Skeletal muscle satellite cell (primary cell): Measurements from ENCODE around the gene C18orf63.
"Not testable (repeated sequence)": the region's sequence is repeated elsewhere in the genome, so short reads cannot be mapped to it uniquely, and the experiment has no call there.

Source experiments
- H3K27me3 ChIP-seq: 2 replicates; pipeline ENCODE4 v1.7.0; 2013; ENCODE audit warnings: low read length; ENCODE audit not compliant: control insufficient read depth, insufficient read depth
- H3K36me3 ChIP-seq: 2 replicates; pipeline ENCODE4 v1.7.0; 2013; ENCODE audit warnings: mild to moderate bottlenecking, control low read depth, low read length; ENCODE audit not compliant: insufficient read depth
- H3K4me1 ChIP-seq: 2 replicates; pipeline ENCODE4 v1.7.0; 2013; ENCODE audit warnings: low read length; ENCODE audit not compliant: control insufficient read depth, insufficient read depth
- H3K4me2 ChIP-seq: 2 replicates; pipeline ENCODE4 v1.7.0; 2013; ENCODE audit warnings: mild to moderate bottlenecking, low read length
- H3K4me3 ChIP-seq: 2 replicates; pipeline ENCODE4 v1.7.0; 2013; ENCODE audit warnings: low read length
- H3K9ac ChIP-seq: 2 replicates; pipeline ENCODE4 v1.7.0; 2013; ENCODE audit warnings: mild to moderate bottlenecking, low read depth, low read length, moderate library complexity
- H3K9me3 ChIP-seq: replicated peaks from 2 replicates; pipeline ENCODE4 v1.7.0; 2013; ENCODE audit warnings: mild to moderate bottlenecking, control low read depth, low read length

C18orf63 gene

GRCh38 chr18:74288730-74289129 is 26.9 kb upstream of the C18orf63 start:
- Histone ChIP-seq H3K4me3 (no peak overlapping the region), H3K9ac (no peak overlapping the region), H3K4me2 (peak overlapping the region; percentile 32), H3K4me1 (peaks cover 24% of the 10 kb centered on the region), H3K36me3 (no peaks in the 10 kb centered on the region), H3K27me3 (no peaks in the 10 kb centered on the region), H3K9me3 (no peaks in the 10 kb centered on the region)

DNA sequence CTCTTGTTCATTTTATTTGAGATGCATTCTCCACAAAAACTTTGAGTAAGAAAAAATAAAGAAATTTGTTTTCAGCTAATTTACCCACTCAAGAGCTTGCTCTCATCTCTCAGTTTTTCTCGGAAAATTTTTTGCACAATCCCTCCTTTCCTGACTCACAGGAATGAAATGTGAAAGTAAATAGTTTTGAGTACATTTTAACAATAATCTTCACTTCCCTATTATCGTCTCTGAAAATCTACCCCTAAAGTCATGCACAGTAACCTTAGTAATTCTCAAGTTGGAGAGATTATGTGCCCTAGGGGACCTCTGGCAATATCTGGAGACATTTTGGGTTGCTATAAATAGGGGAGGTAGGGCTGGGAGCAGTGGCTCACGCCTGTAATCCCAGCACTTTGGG is 26.5 kb upstream of the C18orf63 start:
- Histone ChIP-seq H3K4me3 (no peak overlapping the region), H3K27me3 (no peaks in the 10 kb centered on the region), H3K36me3 (no peaks in the 10 kb centered on the region), H3K9ac (no peak overlapping the region), H3K4me1 (peaks cover 24% of the 10 kb centered on the region), H3K9me3 (no peaks in the 10 kb centered on the region), H3K4me2 (peak overlapping the region; percentile 65)

GRCh38 chr18:74290021-74290420 is 25.6 kb upstream of the C18orf63 start:
- Histone ChIP-seq H3K4me3 (no peak overlapping the region), H3K36me3 (no peaks in the 10 kb centered on the region), H3K9me3 (no peaks in the 10 kb centered on the region), H3K4me2 (no peak overlapping the region), H3K4me1 (peaks cover 24% of the 10 kb centered on the region), H3K9ac (no peak overlapping the region), H3K27me3 (no peaks in the 10 kb centered on the region)

- H3K4me2 ChIP-seq, result peak overlapping the region; percentile 90
- no peaks in the 10 kb centered on the region for H3K9me3 ChIP-seq
- H3K4me1 ChIP-seq, result peaks cover 24% of the 10 kb centered on the region
- H3K27me3 ChIP-seq, result no peaks in the 10 kb centered on the region
- H3K36me3 ChIP-seq, result no peaks in the 10 kb centered on the region
- peak overlapping the region; percentile 73 for H3K9ac ChIP-seq
- peak overlapping the region; percentile 96 for H3K4me3 ChIP-seq
Measured at GRCh38 chr18:74290794-74291471, 24.7 kb upstream of the C18orf63 start.

DNA sequence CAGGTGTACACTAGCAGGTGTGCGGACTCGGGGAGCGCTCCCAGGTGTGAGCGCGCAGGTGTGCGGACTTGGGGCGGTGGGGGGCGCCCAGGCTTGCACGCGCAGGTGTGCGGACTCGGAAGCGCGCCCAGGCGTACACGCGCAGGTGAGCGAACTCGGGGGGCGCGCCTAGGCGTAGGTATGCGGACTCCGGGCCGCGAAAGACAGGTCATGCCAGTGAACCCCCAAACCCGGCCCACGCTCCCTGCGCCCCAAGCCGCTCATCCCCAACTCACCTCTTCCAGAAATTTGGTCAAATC is 24.2 kb upstream of the C18orf63 start:
- Histone ChIP-seq H3K9me3 (no peaks in the 10 kb centered on the region), H3K9ac (peak overlapping the region; percentile 73), H3K4me1 (peaks cover 23% of the 10 kb centered on the region), H3K4me3 (peak overlapping the region; percentile 96), H3K36me3 (no peaks in the 10 kb centered on the region), H3K4me2 (peak overlapping the region; percentile 90), H3K27me3 (no peaks in the 10 kb centered on the region)

GRCh38 chr18:74291771-74292540 is 23.7 kb upstream of the C18orf63 start, which contains the start of gene CYB5A:
Gene CYB5A (minus strand): TSS chr18:74291963. CDS start chr18:74291875, 88 bp downstream.
- Histone ChIP-seq H3K4me2 (peak within 1 kb of the TSS; percentile 90), H3K9ac (peak within 1 kb of the TSS; percentile 73), H3K4me3 (peak within 1 kb of the TSS; percentile 96), H3K4me1 (peaks cover 20% of the 10 kb centered on the region), H3K9me3 (no peaks in the 10 kb centered on the region), H3K36me3 (no peaks in the 10 kb centered on the region), H3K27me3 (no peaks in the 10 kb centered on the region)

DNA sequence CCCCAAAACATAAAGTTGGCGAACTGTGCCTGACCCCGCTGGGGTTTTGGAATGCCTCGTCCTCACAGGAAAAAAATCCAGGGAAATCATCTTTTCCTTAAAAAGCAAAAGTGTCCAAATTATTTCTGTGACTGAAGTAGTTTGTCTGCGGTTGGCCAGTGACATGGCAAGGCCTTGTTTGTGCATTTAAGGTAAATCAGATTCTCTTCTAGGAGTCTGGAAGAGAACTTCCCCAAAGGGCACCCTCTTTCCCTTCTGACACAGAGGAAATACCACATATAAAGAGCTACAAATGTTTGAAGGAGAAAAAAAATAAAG is 23.1 kb upstream of the C18orf63 start:
- peak overlapping the region; percentile 69 for H3K9ac ChIP-seq
- H3K9me3 ChIP-seq, result no peaks in the 10 kb centered on the region
- H3K4me2 ChIP-seq, result peak overlapping the region; percentile 90
- peak overlapping the region; percentile 96 for H3K4me3 ChIP-seq
- no peaks in the 10 kb centered on the region for H3K36me3 ChIP-seq
- H3K4me1 ChIP-seq, result peaks cover 20% of the 10 kb centered on the region
- H3K27me3 ChIP-seq, result no peaks in the 10 kb centered on the region

- peaks cover 20% of the 10 kb centered on the region for H3K4me1 ChIP-seq
- H3K9ac ChIP-seq, H3K36me3 ChIP-seq, H3K4me2 ChIP-seq, H3K27me3 ChIP-seq, H3K4me3 ChIP-seq, H3K9me3 ChIP-seq: not testable (repeated sequence)
Measured at GRCh38 chr18:74292982-74293381, 22.7 kb upstream of the C18orf63 start.

DNA sequence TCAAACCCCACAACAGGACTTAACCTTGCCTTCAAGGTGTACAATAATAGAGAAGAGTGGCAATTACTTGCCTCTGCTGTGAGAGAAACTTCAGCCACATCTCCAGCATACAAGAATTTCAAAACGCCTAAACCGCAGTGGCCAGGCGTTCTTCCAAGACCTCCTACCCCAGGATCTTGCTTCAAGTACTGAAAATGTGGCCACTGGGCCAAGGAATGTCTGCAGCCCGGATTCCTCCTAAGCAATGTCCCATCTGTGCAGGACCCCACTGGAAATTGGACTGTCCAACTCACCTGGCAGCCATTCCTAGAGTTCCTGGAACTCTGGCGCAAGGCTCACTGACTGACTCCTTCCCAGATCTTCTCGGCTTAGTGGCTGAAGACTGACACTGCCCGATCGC is 21.1 kb upstream of the C18orf63 start:
- Histone ChIP-seq H3K4me3 (no peak overlapping the region), H3K27me3 (no peaks in the 10 kb centered on the region), H3K4me2 (no peak overlapping the region), H3K9ac (no peak overlapping the region), H3K36me3 (no peaks in the 10 kb centered on the region), H3K4me1 (peaks cover 12% of the 10 kb centered on the region), H3K9me3 (no peaks in the 10 kb centered on the region)

- no peak overlapping the region for H3K4me3 ChIP-seq
- no peak overlapping the region for H3K4me2 ChIP-seq
- peaks cover 7% of the 10 kb centered on the region for H3K27me3 ChIP-seq
- no peaks in the 10 kb centered on the region for H3K36me3 ChIP-seq
- no peak overlapping the region for H3K9ac ChIP-seq
- peaks cover 1% of the 10 kb centered on the region for H3K4me1 ChIP-seq
- no peaks in the 10 kb centered on the region for H3K9me3 ChIP-seq
Measured at GRCh38 chr18:74299162-74299561, 16.5 kb upstream of the C18orf63 start.

DNA sequence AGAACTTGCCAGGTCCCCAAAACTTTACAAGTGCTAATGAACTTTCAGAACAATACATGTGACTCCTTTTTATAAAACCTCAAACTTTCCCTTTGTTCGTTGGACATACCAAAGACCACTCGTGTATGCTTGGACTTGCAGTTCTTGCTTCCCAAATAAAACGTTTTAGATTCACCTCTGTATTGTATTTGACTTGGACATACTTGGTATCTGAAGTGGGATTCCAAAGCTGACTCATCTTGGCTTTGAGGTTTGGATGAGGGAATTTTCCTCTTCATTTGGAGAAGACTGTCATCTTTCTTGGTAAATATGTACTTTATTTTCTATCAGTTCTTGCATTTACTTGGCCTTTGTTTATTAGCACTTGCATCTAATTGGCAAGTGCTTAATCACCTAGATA is 15.9 kb upstream of the C18orf63 start:
- peaks cover 3% of the 10 kb centered on the region for H3K4me1 ChIP-seq
- no peaks in the 10 kb centered on the region for H3K36me3 ChIP-seq
- no peak overlapping the region for H3K4me2 ChIP-seq
- no peak overlapping the region for H3K4me3 ChIP-seq
- no peak overlapping the region for H3K9ac ChIP-seq
- no peaks in the 10 kb centered on the region for H3K9me3 ChIP-seq
- peaks cover 7% of the 10 kb centered on the region for H3K27me3 ChIP-seq

GRCh38 chr18:74303306-74303705 is 12.3 kb upstream of the C18orf63 start:
- Histone ChIP-seq H3K9ac (no peak overlapping the region), H3K9me3 (no peaks in the 10 kb centered on the region), H3K4me3 (no peak overlapping the region), H3K4me1 (peaks cover 3% of the 10 kb centered on the region), H3K27me3 (peaks cover 7% of the 10 kb centered on the region), H3K4me2 (no peak overlapping the region), H3K36me3 (no peaks in the 10 kb centered on the region)
